Type B pancreatic cell (in vitro differentiated cells): ENCODE data around the gene SLC39A13. TPM values are rescaled to one million over a fixed set of nuclear protein-coding genes. Genes with fewer than 3 reads are reported as not detected.

ENCODE experiments used
- DNase-seq: peaks from one replicate; pipeline ENCODE4 v3.0.0; 2021; ENCODE audit warnings: mixed read lengths; ENCODE audit not compliant: unreplicated experiment; ENCODE audit errors: extremely low spot score
- H3K27ac Mint-ChIP-seq: 2 replicates; pipeline ENCODE4 v1.8.0; 2021; ENCODE audit warnings: mild to moderate bottlenecking, mixed read lengths
- H3K27me3 Mint-ChIP-seq: 2 replicates; pipeline ENCODE4 v1.8.0; 2021; ENCODE audit warnings: mixed read lengths
- H3K36me3 Mint-ChIP-seq: 2 replicates; pipeline ENCODE4 v1.8.0; 2021; ENCODE audit warnings: mixed read lengths
- H3K4me1 Mint-ChIP-seq: one replicate; pipeline ENCODE4 v1.8.0; 2021; ENCODE audit warnings: mixed read lengths; ENCODE audit not compliant: unreplicated experiment
- H3K4me3 Mint-ChIP-seq: 2 replicates; pipeline ENCODE4 v1.8.0; 2021; ENCODE audit warnings: mild to moderate bottlenecking, mixed read lengths
- H3K9me3 Mint-ChIP-seq: 2 replicates; pipeline ENCODE4 v1.8.0; 2021; ENCODE audit warnings: mixed read lengths
- CTCF ChIP-seq: fragments of 200-600 bp; sonication (generic); conservative IDR thresholded peaks from 2 replicates; pipeline ENCODE4 v1.5.0; 2021; ENCODE audit warnings: antibody characterized with exemption, mild to moderate bottlenecking
- total RNA-seq: library from RNA; stranded (reverse); gene quantifications from 2 replicates; pipeline ENCODE4 v1.2.1, GENCODE V29; 2021; ENCODE audit warnings: low replicate concordance

The SLC39A13 gene
- total RNA-seq, 1 donor from 2014 or later = 44.8 TPM

GRCh38 chr11:47446833-47447232 lies 38.4 kb downstream of the SLC39A13 start:
- no peaks in the 10 kb centered on the region for H3K36me3 Mint-ChIP-seq
- TF ChIP-seq CTCF = no peak
- no peak for DNase-seq
- H3K9me3 Mint-ChIP-seq = no peaks in the 10 kb centered on the region
- H3K27ac Mint-ChIP-seq = no peak overlapping the region
- no peak overlapping the region for H3K4me3 Mint-ChIP-seq
- no peaks in the 10 kb centered on the region for H3K4me1 Mint-ChIP-seq
- no peaks in the 10 kb centered on the region for H3K27me3 Mint-ChIP-seq

GRCh38 chr11:47447906-47448305 lies 39.5 kb downstream of the SLC39A13 start:
- H3K4me3 Mint-ChIP-seq = no peak overlapping the region
- no peaks in the 10 kb centered on the region for H3K9me3 Mint-ChIP-seq
- H3K4me1 Mint-ChIP-seq = no peaks in the 10 kb centered on the region
- TF ChIP-seq CTCF = no peak
- DNase-seq = no peak
- no peak overlapping the region for H3K27ac Mint-ChIP-seq
- H3K36me3 Mint-ChIP-seq = no peaks in the 10 kb centered on the region
- H3K27me3 Mint-ChIP-seq = no peaks in the 10 kb centered on the region

GRCh38 chr11:47448566-47449427 lies 40.4 kb downstream of the SLC39A13 start, which contains the start of gene RAPSN:
Gene RAPSN (minus strand): TSS chr11:47449136. CDS start chr11:47448964, 172 bp downstream.
- no peak within 1 kb of the TSS for H3K4me3 Mint-ChIP-seq
- DNase-seq = no peak
- H3K27me3 Mint-ChIP-seq = no peaks in the 10 kb centered on the region
- TF ChIP-seq CTCF = no peak
- H3K36me3 Mint-ChIP-seq = no peaks in the 10 kb centered on the region
- H3K27ac Mint-ChIP-seq = no peak within 1 kb of the TSS
- no peaks in the 10 kb centered on the region for H3K4me1 Mint-ChIP-seq
- no peaks in the 10 kb centered on the region for H3K9me3 Mint-ChIP-seq

GRCh38 chr11:47449541-47449940 lies 41.2 kb downstream of the SLC39A13 start:
- Mint-ChIP-seq H3K4me1 (peaks cover 3% of the 10 kb centered on the region), H3K27ac (no peak overlapping the region), H3K9me3 (no peaks in the 10 kb centered on the region), H3K4me3 (no peak overlapping the region), H3K36me3 (no peaks in the 10 kb centered on the region), H3K27me3 (no peaks in the 10 kb centered on the region)
- DNase-seq = no peak
- no peak for TF ChIP-seq CTCF

GRCh38 chr11:47451436-47451835 lies 43.0 kb downstream of the SLC39A13 start:
- H3K9me3 Mint-ChIP-seq = no peaks in the 10 kb centered on the region
- H3K27ac Mint-ChIP-seq = no peak overlapping the region

More at GRCh38 chr11:47451436-47451835, 43.0 kb downstream of the SLC39A13 start:
- no peaks in the 10 kb centered on the region for H3K27me3 Mint-ChIP-seq
- no peak overlapping the region for H3K4me3 Mint-ChIP-seq
- DNase-seq = no peak
- H3K4me1 Mint-ChIP-seq = peaks cover 3% of the 10 kb centered on the region
- H3K36me3 Mint-ChIP-seq = no peaks in the 10 kb centered on the region
- no peak for TF ChIP-seq CTCF
